Fibroblast of villous mesenchyme (primary cell): ENCODE results near the gene ZNF549. TPM values are rescaled to one million over a fixed set of nuclear protein-coding genes. Genes with fewer than 3 reads are reported as not detected.

Experiments used
- DNase-seq: peaks from one replicate; pipeline ENCODE4 v3.0.0-alpha.2; 2010; ENCODE audit warnings: low read depth
- H3K4me3 ChIP-seq: 2 replicates; pipeline ENCODE4 v1.5.1; 2011; ENCODE audit warnings: low read depth, mild to moderate bottlenecking, low read length
- total RNA-seq: library from RNA; depleted of rRNA; stranded (reverse); fragments of >200 nt; gene quantifications from 2 replicates; pipeline ENCODE4 v1.2.3, GENCODE V29; 2012
- TF ChIP-seq, protein P1 (sequence below): IDR thresholded peaks from 2 replicates; pipeline ENCODE4 v1.5.1; 2012; ENCODE audit warnings: low read depth, mild to moderate bottlenecking, low read length; ENCODE audit not compliant: insufficient read depth

The ZNF549 gene
- total RNA-seq, 1 donor = 6.5 TPM

GRCh38 chr19:57587529-57587928 is 60.4 kb downstream of the ZNF549 start:
- H3K4me3 ChIP-seq = no peak overlapping the region
- TF ChIP-seq, protein P1, sequence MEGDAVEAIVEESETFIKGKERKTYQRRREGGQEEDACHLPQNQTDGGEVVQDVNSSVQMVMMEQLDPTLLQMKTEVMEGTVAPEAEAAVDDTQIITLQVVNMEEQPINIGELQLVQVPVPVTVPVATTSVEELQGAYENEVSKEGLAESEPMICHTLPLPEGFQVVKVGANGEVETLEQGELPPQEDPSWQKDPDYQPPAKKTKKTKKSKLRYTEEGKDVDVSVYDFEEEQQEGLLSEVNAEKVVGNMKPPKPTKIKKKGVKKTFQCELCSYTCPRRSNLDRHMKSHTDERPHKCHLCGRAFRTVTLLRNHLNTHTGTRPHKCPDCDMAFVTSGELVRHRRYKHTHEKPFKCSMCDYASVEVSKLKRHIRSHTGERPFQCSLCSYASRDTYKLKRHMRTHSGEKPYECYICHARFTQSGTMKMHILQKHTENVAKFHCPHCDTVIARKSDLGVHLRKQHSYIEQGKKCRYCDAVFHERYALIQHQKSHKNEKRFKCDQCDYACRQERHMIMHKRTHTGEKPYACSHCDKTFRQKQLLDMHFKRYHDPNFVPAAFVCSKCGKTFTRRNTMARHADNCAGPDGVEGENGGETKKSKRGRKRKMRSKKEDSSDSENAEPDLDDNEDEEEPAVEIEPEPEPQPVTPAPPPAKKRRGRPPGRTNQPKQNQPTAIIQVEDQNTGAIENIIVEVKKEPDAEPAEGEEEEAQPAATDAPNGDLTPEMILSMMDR = no peak
- no peak for DNase-seq

GRCh38 chr19:57599377-57599760 is 72.2 kb downstream of the ZNF549 start:
- H3K4me3 ChIP-seq = peak overlapping the region; percentile 71
- no peak for DNase-seq
- TF ChIP-seq, protein P1 = no peak

DNA sequence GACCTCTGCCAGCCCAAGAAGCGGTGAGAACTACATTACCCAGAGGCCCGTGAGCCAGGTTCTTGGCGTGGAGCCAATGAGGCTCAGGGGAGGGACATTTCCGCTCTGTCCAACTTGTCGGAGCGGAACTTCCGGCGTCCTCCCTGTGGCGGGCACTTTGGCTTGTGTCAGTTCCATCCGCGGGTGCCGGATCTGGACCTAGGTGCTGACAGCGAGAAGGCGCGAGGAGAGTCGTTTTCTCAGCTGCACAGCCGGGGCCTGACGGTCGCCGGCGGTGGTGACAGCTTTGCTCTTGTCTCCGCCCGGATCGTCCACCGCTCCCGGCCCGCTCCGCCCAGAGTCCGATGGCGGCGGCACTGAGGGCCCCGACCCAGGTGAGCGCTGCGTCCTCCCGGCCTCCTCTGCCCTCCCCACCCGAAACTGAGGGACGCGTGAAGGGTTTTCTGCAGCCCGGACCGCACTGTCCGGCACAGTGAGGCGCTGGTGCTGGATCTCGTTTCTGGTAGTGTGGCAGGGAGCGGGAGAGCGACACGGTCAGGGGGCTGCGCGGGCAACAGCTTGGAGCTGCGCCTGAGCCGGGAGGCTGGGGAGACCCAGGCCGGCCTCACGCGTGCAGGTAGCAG is 72.7 kb downstream of the ZNF549 start, which contains the start of gene ZNF530:
TSS of gene ZNF530 (plus strand) at position 125 of the 623 bp plus-strand sequence. CDS start 4,461 bp downstream, outside the sequence.
- TF ChIP-seq, protein P1 = no peak
- H3K4me3 ChIP-seq = peak within 1 kb of the TSS; percentile 71
- peak; percentile 91 for DNase-seq

DNA sequence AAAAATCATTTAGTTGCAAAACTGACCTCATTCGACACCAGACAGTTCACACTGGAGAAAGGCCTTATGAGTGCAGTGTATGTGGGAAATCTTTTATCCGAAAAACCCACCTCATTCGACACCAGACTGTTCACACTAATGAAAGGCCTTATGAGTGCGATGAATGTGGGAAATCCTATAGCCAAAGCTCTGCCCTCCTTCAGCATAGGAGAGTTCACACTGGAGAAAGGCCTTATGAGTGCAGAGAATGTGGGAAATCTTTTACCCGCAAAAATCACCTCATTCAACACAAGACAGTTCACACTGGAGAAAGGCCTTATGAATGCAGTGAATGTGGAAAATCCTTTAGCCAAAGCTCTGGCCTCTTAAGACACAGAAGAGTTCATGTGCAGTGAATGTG is 79.8 kb downstream of the ZNF549 start:
- TF ChIP-seq, protein P1 = no peak
- no peak for DNase-seq

More for the DNA sequence above, 79.8 kb downstream of the ZNF549 start:
- no peak overlapping the region for H3K4me3 ChIP-seq

Other genes with a start within 250 kb of the ZNF549 start
- 86.0 and 91.1 TPM in 2 replicates for gene ZNF460, start 246.9 kb upstream of the ZNF549 start, total RNA-seq
- 9.7 and 10.4 TPM in 2 replicates for gene ZNF543, start 206.9 kb upstream of the ZNF549 start, total RNA-seq
- gene ZNF304, start 176.1 kb upstream of the ZNF549 start, total RNA-seq = 9.0 and 11.2 TPM in 2 replicates
- 8.4 and 11.7 TPM in 2 replicates for gene TRAPPC2B, start 163.8 kb upstream of the ZNF549 start, total RNA-seq
- 1.9 and 6.0 TPM in 2 replicates for gene ZNF547, start 163.8 kb upstream of the ZNF549 start, total RNA-seq
- 15.8 and 19.0 TPM in 2 replicates for gene ZNF548, start 137.5 kb upstream of the ZNF549 start, total RNA-seq
- 10.4 and 15.1 TPM in 2 replicates for gene ZNF17, start 116.2 kb upstream of the ZNF549 start, total RNA-seq
- gene ZNF749, start 92.0 kb upstream of the ZNF549 start, total RNA-seq = 10.8 and 11.0 TPM in 2 replicates
- 0.32 and 0.86 TPM in 2 replicates for gene VN1R1, start 70.2 kb upstream of the ZNF549 start, total RNA-seq
- 10.8 and 16.1 TPM in 2 replicates for gene ZNF772, start 49.8 kb upstream of the ZNF549 start, total RNA-seq
- 10.4 and 13.5 TPM in 2 replicates for gene ZNF419, start 39.6 kb upstream of the ZNF549 start, total RNA-seq
- 12.1 and 17.4 TPM in 2 replicates for gene ZNF773, start 27.4 kb upstream of the ZNF549 start, total RNA-seq
- 5.5 and 8.6 TPM in 2 replicates for gene ZNF550, start 32.5 kb downstream of the ZNF549 start, total RNA-seq
- gene ZNF416, start 51.6 kb downstream of the ZNF549 start, total RNA-seq = 4.5 and 6.9 TPM in 2 replicates
- gene ZIK1, start 56.8 kb downstream of the ZNF549 start, total RNA-seq = 11.3 and 12.1 TPM in 2 replicates
- 3.9 and 7.1 TPM in 2 replicates for gene ZNF530, start 72.5 kb downstream of the ZNF549 start, total RNA-seq
- gene ZNF134, start 86.9 kb downstream of the ZNF549 start, total RNA-seq = 20.0 and 21.2 TPM in 2 replicates
- gene ZNF211, start 105.8 kb downstream of the ZNF549 start, total RNA-seq = 9.3 and 11.7 TPM in 2 replicates
- not detected in 2 replicates for gene ZSCAN4, start 141.6 kb downstream of the ZNF549 start, total RNA-seq
- gene ZNF551, start 154.6 kb downstream of the ZNF549 start, total RNA-seq = 6.4 and 6.5 TPM in 2 replicates
- 1.3 and 1.7 TPM in 2 replicates for gene ZNF154, start 181.8 kb downstream of the ZNF549 start, total RNA-seq
- 5.8 and 6.9 TPM in 2 replicates for gene ZNF671, start 200.3 kb downstream of the ZNF549 start, total RNA-seq
- gene ZNF776, start 219.5 kb downstream of the ZNF549 start, total RNA-seq = 11.9 and 14.7 TPM in 2 replicates
- gene ZNF586, start 242.3 kb downstream of the ZNF549 start, total RNA-seq = 12.2 and 22.9 TPM in 2 replicates